IPS-18c (cell line): Measurements from ENCODE around the gene DENR.
"Not testable (repeated sequence)": the region's sequence is repeated elsewhere in the genome, so short reads cannot be mapped to it uniquely, and the experiment has no call there.

Experiments
- H3K4me3 ChIP-seq: 2 replicates; pipeline ENCODE4 v1.7.0; 2013; ENCODE audit warnings: low read depth, mild to moderate bottlenecking, low read length, moderate library complexity; ENCODE audit not compliant: insufficient read depth
- H3K9me3 ChIP-seq: one replicate; pipeline ENCODE4 v1.6.1; 2013; ENCODE audit warnings: mild to moderate bottlenecking, low read length, moderate library complexity; ENCODE audit not compliant: control insufficient read depth, insufficient read depth

The DENR gene

DNA sequence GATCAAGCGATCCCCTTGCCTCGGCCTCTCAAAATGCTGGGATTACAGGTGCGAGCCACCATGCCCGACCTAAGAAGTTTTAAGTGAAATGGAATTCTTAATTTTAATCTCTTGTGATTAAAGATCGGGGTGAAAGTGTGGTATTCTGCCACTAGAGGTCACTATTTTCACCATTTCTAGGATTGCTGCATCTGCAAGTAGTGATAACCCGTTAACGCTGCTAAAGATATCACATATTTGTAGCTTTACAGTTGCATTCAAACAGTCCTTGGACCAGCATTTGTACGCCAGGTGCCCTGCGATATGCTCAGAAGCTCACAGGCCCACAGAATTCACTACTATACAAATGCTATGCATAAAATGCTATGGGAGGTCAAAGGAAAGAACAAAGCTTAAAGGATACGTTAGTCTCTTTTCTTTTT is 41.1 kb downstream of the DENR start:
- Histone ChIP-seq H3K4me3 (no peak overlapping the region), H3K9me3 (no peaks in the 10 kb centered on the region)

DNA sequence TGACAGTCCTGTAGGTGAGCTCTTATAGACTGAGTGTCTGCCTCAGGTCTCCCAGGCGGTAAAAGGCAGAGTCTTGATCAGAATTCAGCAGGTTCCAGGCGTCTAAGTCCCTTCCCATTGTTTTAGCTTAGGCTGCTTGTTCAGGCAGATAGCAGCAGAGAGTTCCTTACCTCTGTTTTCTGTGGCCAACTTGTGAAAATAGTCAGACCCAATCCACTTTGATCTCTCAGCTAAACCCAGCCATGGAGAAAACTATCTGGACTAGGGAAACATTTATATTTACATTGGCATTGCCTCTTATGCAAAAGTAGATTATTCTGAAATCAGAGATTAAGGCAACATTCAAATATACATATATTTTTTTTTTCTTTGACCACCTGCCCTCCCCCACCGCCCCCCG is 43.2 kb downstream of the DENR start:
- Histone ChIP-seq H3K9me3 (no peaks in the 10 kb centered on the region), H3K4me3 (no peak overlapping the region)

DNA sequence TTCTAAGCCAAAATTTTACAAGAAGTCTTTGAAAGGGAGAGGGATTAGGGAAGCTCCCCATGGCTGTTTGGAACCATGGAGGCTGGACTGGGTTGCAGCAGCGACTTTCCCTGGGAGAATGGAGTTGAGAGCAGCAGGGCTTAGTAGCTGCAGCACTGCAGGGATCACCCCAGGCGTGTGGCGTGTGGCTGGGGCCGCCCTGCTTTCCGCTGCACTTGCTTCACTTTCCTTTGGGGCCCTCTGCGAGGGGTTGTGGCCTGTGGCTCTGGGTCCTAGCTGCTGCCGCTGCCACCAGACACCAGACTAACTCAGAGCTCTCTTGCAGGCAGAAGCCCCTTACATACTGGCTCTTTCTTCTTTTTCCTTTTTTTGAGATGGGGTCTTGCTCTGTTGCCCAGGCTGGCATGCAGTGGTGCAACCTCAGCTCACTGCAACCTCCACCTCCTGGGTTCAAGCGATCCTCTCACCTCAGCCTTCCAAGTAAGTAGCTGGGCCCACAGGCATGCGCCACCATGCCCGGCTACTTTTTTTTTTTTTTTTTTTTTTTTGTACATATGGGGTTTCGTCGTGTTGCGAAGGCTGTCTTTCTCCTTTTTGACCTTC is 47.1 kb downstream of the DENR start:
- Histone ChIP-seq H3K9me3 (no peaks in the 10 kb centered on the region), H3K4me3 (no peak overlapping the region)

DNA sequence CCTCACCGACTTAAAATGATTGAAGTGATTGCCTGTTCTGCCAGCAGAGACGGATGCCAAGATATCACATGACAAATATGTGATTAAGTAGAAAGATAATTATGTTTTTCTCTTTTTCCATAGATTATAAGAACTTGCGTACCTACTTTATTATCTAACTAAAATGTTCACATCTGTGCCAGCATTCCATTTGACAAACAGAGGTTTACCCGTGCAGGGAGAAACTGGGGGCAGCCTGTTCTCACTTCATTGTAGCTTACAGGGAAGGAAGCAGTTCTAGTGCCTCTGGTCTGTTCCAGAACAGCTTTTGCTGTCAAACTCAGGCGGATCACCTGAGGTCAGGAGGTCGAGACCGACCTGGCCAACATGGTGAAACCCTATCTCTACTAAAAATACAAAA is 51.3 kb downstream of the DENR start:
- Histone ChIP-seq H3K4me3 (no peak overlapping the region), H3K9me3 (no peaks in the 10 kb centered on the region)

DNA sequence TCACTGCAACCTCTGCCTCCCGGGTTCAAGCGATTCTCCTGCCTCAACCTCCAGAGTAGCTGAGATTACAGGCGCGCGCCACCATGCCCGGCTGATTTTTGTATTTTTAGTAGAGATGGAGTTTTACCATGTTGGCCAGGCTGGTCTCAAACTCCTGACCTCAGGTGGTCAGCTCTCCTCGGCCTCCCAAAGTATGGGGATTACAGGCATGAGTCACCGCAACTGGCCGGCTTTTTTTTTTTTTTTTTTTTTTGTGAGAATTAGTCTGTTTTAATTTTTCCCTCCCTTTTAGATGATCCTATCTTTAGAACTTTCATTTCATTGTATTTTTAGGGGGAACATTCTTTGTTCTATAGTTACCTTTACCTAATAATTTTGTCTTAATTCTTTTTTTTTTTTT is 52.3 kb downstream of the DENR start:
- not testable (repeated sequence) for H3K4me3 ChIP-seq, H3K9me3 ChIP-seq

DNA sequence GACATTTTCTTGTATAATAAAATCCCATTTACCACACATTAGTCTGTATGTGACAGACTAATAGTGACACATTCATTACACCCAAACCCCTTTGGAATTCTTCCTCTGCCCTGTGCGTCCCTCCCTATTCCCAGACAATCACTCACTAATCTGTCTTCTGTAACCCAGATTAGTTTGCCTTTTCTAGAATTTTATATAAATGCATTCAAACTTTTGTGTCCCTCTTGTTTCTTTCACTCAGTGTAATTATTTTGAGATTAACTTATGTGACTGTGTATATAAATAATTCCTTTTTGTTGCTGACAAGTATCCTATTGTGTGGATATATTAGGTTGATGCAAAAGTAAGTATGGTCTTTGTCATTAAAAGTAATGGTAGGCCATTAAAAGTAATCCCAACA is 55.0 kb downstream of the DENR start:
- H3K4me3 ChIP-seq: no peak overlapping the region
- H3K9me3 ChIP-seq: no peaks in the 10 kb centered on the region

DNA sequence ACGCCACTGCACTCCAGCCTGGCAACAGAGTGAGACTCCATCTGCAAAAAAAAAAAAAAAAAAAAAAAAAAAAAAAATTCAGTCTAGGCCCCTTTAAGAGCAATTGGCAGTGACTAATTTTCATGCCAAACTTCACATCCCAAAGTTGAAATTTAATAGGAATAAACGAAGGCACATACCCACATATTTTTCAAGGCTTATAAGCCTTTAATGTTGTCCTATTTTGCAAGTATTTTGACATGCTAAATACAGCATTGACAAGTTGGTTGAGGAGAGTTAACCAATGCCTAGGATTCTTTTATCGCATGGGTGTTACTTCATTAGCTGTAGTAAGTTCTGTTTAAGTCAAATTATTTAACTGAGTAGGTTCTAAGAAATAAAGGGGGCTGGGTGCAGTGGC is 59.2 kb downstream of the DENR start:
- H3K4me3 ChIP-seq: no peak overlapping the region
- no peaks in the 10 kb centered on the region for H3K9me3 ChIP-seq

DNA sequence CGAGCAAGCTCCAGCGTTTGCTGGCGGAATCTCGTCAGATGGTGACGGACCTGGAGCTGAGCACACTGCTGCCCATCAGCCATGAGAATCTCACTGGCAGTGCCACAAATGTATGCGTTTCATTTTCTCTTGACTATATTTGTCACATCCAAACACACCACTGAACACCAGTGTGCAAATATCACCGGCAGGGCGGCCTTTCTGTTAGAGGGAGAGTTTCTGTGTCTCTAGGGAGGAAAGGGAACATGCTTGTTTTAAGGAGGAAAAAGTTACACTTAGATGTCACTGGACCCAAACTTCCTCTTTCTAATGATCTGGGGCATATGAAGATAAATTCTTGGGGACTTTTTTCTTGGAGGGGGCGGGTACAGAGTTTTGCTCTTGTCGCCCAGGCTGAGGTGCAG is 60.7 kb downstream of the DENR start:
- Histone ChIP-seq H3K9me3 (no peaks in the 10 kb centered on the region), H3K4me3 (no peak overlapping the region)

DNA sequence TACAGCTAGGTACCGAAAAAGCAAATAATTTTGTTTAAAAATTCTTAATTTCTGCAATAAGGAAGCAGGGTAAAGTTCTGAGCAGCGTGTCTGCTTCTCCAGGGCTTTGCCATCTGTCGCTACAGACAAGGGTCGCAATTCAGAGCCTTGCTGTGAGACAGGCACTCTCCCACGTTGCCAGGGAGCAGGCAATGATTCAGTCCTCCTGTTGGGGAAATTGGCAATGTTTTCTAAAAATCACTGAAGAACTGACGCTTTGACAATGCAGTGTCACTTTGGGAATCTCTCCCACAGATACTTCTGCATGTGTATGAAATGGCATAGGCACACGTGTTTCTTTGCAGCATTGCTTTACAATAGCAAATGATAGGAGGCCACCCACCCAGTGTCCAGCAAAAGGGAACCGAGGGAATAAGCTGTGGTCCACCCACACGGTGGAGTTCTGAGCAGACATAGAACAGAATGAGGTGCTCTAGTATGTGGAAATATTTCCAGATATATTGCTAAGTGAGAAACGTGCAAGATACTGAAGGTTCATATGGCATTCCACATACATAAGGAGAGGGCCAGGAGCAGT is 66.7 kb downstream of the DENR start:
- Histone ChIP-seq H3K4me3 (no peak overlapping the region), H3K9me3 (no peaks in the 10 kb centered on the region)

DNA sequence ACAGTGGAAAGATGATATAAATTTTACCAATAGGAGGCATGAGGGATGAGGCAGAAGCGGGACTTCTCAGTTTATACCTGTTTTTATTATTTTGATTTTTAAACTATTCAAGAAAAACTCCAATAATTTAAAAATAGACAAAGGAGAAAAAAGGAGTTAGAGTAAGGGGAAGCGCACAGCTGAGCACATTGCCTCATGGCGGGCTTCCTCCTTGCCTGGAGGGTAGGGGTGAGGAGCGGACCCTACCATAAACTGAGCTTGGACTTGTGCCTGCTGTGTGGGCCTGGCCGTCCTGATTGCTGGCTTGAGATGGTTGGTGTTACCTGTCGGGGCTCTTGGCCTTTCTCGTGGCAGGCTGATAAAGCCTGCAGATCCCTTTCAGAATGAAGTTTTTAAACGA is 67.5 kb downstream of the DENR start:
- no peaks in the 10 kb centered on the region for H3K9me3 ChIP-seq

More for the DNA sequence above, 67.5 kb downstream of the DENR start:
- no peak overlapping the region for H3K4me3 ChIP-seq
